Measurements from ENCODE around the gene IFITM10. TPM values are rescaled to one million over a fixed set of nuclear protein-coding genes. Genes with fewer than 3 reads are reported as not detected.
A peak's percentile ranks its signal among the peaks of the same experiment; 100 is the strongest.

IFITM10 gene
- total RNA-seq, 1 donor: 18.1 TPM

GRCh38 chr11:1692708-1693326, 57.6 kb downstream of the IFITM10 start:
- peak overlapping the region; percentile 86 for H3K4me2 ChIP-seq (ENCODE audit: insufficient read depth, low read length)
- peaks cover 7% of the 10 kb centered on the region for H3K4me1 ChIP-seq (ENCODE audit: insufficient read depth, low read length)
- no peaks in the 10 kb centered on the region for H3K9me3 ChIP-seq (ENCODE audit: low read depth, low read length)
- H2AFZ ChIP-seq (ENCODE audit: low read length): no peak overlapping the region
- DNase-seq (ENCODE audit: insufficient read length, low spot score, missing footprints): peak; percentile 80
- H3K4me3 ChIP-seq (ENCODE audit: insufficient read depth, low read length): no peak overlapping the region
- no peak for TF ChIP-seq CTCF (IDR thresholded peaks at IDR 0.05; ENCODE audit: extremely low read depth, low read depth, low read length)
- H3K79me2 ChIP-seq (ENCODE audit: insufficient read depth, low read length): no peaks in the 10 kb centered on the region
- H4K20me1 ChIP-seq (ENCODE audit: insufficient read depth, low read length): no peaks in the 10 kb centered on the region
- no peak overlapping the region for H3K27ac ChIP-seq (ENCODE audit: low read depth, low read length)
- no peaks in the 10 kb centered on the region for H3K36me3 ChIP-seq (ENCODE audit: insufficient read depth, low read length)
- peaks cover 31% of the 10 kb centered on the region for H3K27me3 ChIP-seq (ENCODE audit: insufficient read depth, low read length)

DNA sequence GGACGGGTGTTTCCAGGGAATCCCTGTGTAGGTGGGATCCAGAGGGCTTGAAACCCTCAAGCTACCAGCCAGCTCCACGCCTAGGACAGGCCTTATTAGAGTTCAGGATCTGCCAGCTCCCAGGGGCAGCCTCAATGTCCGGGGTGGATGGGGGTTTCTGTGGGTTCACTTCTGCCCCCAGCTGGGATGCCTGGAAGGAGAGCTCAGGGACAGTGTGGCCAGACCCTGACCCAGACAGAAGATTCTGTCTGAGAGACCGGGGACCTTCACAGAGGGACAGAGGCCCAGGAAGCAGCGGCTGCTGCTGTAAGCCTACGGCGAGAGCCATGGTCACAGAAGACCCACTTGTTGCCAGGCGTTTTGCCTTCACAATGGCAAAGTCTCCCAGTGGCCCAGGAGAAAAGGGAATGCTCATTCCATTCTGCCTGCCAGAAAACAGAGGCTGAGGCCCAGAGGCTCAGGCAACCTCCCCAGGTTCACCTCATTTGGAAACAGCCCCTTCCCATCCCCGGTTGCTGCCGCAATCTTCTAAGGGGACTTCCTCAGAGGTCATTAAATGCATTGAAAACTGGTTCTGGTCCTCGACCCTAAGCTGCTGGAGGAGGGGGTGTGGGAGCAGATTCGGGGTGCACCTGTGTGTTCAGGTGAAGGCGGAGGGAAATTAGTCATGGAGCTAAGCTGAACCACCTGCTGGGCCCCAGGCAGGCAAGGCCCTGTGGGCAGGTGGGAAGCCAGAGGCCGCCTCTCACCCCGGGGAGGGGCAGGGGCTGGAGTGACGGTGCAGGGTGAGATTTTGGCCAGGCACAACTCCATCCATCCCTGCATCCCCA, 58.3 kb downstream of the IFITM10 start:
- Histone ChIP-seq H3K36me3 (ENCODE audit: insufficient read depth, low read length) (no peaks in the 10 kb centered on the region), H3K9me3 (ENCODE audit: low read depth, low read length) (no peaks in the 10 kb centered on the region), H4K20me1 (ENCODE audit: insufficient read depth, low read length) (no peaks in the 10 kb centered on the region), H3K4me3 (ENCODE audit: insufficient read depth, low read length) (no peak overlapping the region), H3K79me2 (ENCODE audit: insufficient read depth, low read length) (no peaks in the 10 kb centered on the region), H3K27me3 (ENCODE audit: insufficient read depth, low read length) (peaks cover 31% of the 10 kb centered on the region), H3K27ac (ENCODE audit: low read depth, low read length) (no peak overlapping the region), H2AFZ (ENCODE audit: low read length) (no peak overlapping the region), H3K4me1 (ENCODE audit: insufficient read depth, low read length) (peaks cover 7% of the 10 kb centered on the region), H3K4me2 (ENCODE audit: insufficient read depth, low read length) (no peak overlapping the region)
- DNase-seq (ENCODE audit: insufficient read length, low spot score, missing footprints): peak; percentile 55
- TF ChIP-seq CTCF (IDR thresholded peaks at IDR 0.05; ENCODE audit: extremely low read depth, low read depth, low read length): no peak

DNA sequence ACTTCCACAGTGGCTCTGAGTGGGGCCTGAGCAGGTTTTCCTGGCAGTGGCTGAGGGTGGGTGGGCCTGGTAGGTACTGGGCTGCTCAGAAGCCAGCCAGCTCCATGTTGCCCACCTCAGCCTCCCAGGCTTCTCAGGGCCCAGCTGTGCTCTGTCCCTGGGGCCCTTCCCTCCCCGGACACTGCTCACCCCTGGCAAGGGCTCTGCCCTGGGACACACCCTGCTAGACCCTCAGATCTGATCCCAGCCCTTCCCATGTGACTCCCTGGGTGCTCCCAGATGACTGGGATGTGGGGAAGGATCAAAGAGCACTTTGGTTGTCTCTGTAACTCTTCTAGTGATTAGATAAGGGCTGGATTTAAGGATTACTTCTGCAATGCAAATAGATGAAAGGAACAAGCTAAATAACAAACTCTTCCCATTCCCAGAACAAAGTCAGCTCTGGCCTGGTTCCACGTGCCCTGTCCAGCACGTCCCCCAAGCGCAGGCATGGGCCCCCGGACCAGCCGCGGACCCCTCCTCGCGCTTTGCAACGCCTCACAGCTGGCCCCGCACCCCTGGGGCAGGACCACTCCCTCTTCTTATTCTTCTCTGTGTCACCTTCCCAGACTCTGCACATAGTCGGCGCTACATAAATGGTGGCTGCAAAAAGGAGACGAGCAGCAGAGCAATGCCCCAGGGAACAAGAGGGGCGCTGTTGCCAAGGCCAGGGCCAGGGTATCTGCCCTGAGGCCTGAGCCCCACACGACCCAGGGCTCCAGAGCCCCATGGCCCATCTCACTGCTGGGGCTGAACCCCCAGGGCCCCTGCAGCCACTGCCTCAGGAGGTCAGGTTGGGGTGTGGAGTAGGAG, 59.1 kb downstream of the IFITM10 start:
- H4K20me1 ChIP-seq (ENCODE audit: insufficient read depth, low read length): no peaks in the 10 kb centered on the region
- no peaks in the 10 kb centered on the region for H3K9me3 ChIP-seq (ENCODE audit: low read depth, low read length)
- TF ChIP-seq CTCF (IDR thresholded peaks at IDR 0.05; ENCODE audit: extremely low read depth, low read depth, low read length): no peak
- peaks cover 7% of the 10 kb centered on the region for H3K4me1 ChIP-seq (ENCODE audit: insufficient read depth, low read length)
- peaks cover 24% of the 10 kb centered on the region for H3K27me3 ChIP-seq (ENCODE audit: insufficient read depth, low read length)
- no peaks in the 10 kb centered on the region for H3K36me3 ChIP-seq (ENCODE audit: insufficient read depth, low read length)
- H3K27ac ChIP-seq (ENCODE audit: low read depth, low read length): no peak overlapping the region
- no peak overlapping the region for H2AFZ ChIP-seq (ENCODE audit: low read length)
- H3K4me2 ChIP-seq (ENCODE audit: insufficient read depth, low read length): no peak overlapping the region
- H3K79me2 ChIP-seq (ENCODE audit: insufficient read depth, low read length): no peaks in the 10 kb centered on the region
- peak; percentile 57 for DNase-seq (ENCODE audit: insufficient read length, low spot score, missing footprints)
- no peak overlapping the region for H3K4me3 ChIP-seq (ENCODE audit: insufficient read depth, low read length)
